HCT116 (cell line): ENCODE results near the gene TTC19. TPM values are rescaled to one million over a fixed set of nuclear protein-coding genes. Genes with fewer than 3 reads are reported as not detected.

Experiments
- ATAC-seq: fragments of 200-7000 bp; cut with Tn5 transposase; 2 replicates; pipeline ENCODE4 v1.9.1; 2020; ENCODE audit warnings: mild to moderate bottlenecking, moderate library complexity
- BruUV-seq: library from RNA; stranded (reverse); fragments of 400-500 nt; replicated peaks from 2 replicates; lab custom pipeline; 2021; lab: Mats Ljungman, UMichigan
- CTCF ChIA-PET: fragments of 300-600 bp; sonication (Branson Sonifier 250); formaldehyde crosslinking; loops from one replicate; lab custom pipeline; 2021; ENCODE audit warnings: antibody characterized with exemption; lab: Charles Lee
- POLR2A ChIA-PET: fragments of 300-600, 350-600 bp; sonication (Branson Sonifier 250); formaldehyde crosslinking; loops from one replicate; lab custom pipeline; 2021; ENCODE audit warnings: antibody characterized with exemption; lab: Charles Lee
- RAD21 ChIA-PET, 2 experiments: fragments of 300-600 bp; sonication (Branson Sonifier 250); formaldehyde crosslinking; loops; one replicate each; lab custom pipeline; 2023; ENCODE audit warnings: low total read pairs in 2 of 2; ENCODE audit not compliant: uncharacterized antibody in 2 of 2, unreplicated experiment in 2 of 2, low non-redundant PET in 1 of 2; lab: Charles Lee
- DNase-seq: peaks from one replicate; pipeline ENCODE4 v3.0.0-alpha.2; 2010; ENCODE audit warnings: low read depth, low spot score
- H2AFZ ChIP-seq: fragments of 200-600 bp; shearing (Covaris generic), sonication (generic); 2 replicates; pipeline ENCODE4 v1.6.1; 2017; ENCODE audit warnings: low read depth, mixed run types, mixed read lengths, antibody characterized with exemption, low read length; ENCODE audit not compliant: poor library complexity, severe bottlenecking
- H3K27ac ChIP-seq: 2 replicates; pipeline ENCODE4 v1.5.1; 2012; ENCODE audit warnings: low read depth, low read length
- H3K27me3 ChIP-seq: fragments of 200-600 bp; sonication (generic); 2 replicates; pipeline ENCODE4 v1.6.1; 2016; ENCODE audit warnings: mixed run types, low read length, mixed read lengths; ENCODE audit not compliant: insufficient read depth
- H3K36me3 ChIP-seq, 2 experiments: fragments of 200-500 bp in 1 of 2; fragments of 200-600 bp in 1 of 2; sonication (Bioruptor generic) in 1 of 2; sonication (generic) in 1 of 2; 2 replicates each; pipeline versions ENCODE4 v1.5.1 to v1.6.1; 2014 to 2016; ENCODE audit warnings: low read length in 2 of 2, inconsistent platforms in 1 of 2, mixed read lengths in 1 of 2, mixed run types in 1 of 2; ENCODE audit not compliant: insufficient read depth in 2 of 2, control insufficient read depth in 1 of 2
- H3K4me1 ChIP-seq, 2 experiments: fragments of 200-600 bp in 1 of 2; sonication (generic) in 1 of 2; 2 replicates each; pipeline versions ENCODE4 v1.5.1 to v1.6.1; 2012 to 2017; ENCODE audit warnings: low read length in 2 of 2, inconsistent platforms in 1 of 2, mild to moderate bottlenecking in 1 of 2, mixed read lengths in 1 of 2, mixed run types in 1 of 2, moderate library complexity in 1 of 2; ENCODE audit not compliant: insufficient read depth in 2 of 2, control insufficient read depth in 1 of 2
- H3K4me2 ChIP-seq: fragments of 200-600 bp; sonication (generic); 2 replicates; pipeline ENCODE4 v1.6.1; 2017; ENCODE audit warnings: mixed run types, low read length, mixed read lengths
- H3K4me3 ChIP-seq, 2 experiments: fragments of 200-600 bp in 1 of 2; sonication (generic) in 1 of 2; replicated peaks in 1 of 2; 2 replicates each; pipeline ENCODE4 v1.5.1; 2011 to 2016; ENCODE audit warnings: low read length in 2 of 2, control low read depth in 1 of 2, low read depth in 1 of 2, mild to moderate bottlenecking in 1 of 2, mixed read lengths in 1 of 2, mixed run types in 1 of 2
- H3K79me2 ChIP-seq: fragments of 200-600 bp; sonication (generic); 2 replicates; pipeline ENCODE4 v1.6.1; 2017; ENCODE audit warnings: mild to moderate bottlenecking, mixed run types, low read length, moderate library complexity, mixed read lengths; ENCODE audit not compliant: insufficient read depth
- H3K9ac ChIP-seq: fragments of 200-600 bp; sonication (generic); 2 replicates; pipeline ENCODE4 v1.6.1; 2016; ENCODE audit warnings: low read length, mixed read lengths
- H3K9me2 ChIP-seq: fragments of 200-600 bp; sonication (generic), shearing (Covaris generic); 2 replicates; pipeline ENCODE4 v1.6.1; 2017; ENCODE audit warnings: mixed run types, mild to moderate bottlenecking, moderate library complexity; ENCODE audit not compliant: insufficient read depth
- H3K9me3 ChIP-seq, 2 experiments: fragments of 200-500 bp in 1 of 2; fragments of 200-600 bp in 1 of 2; sonication (Bioruptor generic) in 1 of 2; sonication (generic) in 1 of 2; 2 replicates each; pipeline ENCODE4 v1.6.1; 2014 to 2017; ENCODE audit warnings: low read length in 2 of 2, mixed read lengths in 2 of 2, inconsistent platforms in 1 of 2, low read depth in 1 of 2, mild to moderate bottlenecking in 1 of 2, mixed run types in 1 of 2, moderate library complexity in 1 of 2; ENCODE audit not compliant: control insufficient read depth in 1 of 2, insufficient read depth in 1 of 2
- H4K20me1 ChIP-seq: fragments of 200-600 bp; sonication (generic), shearing (Covaris generic); 2 replicates; pipeline ENCODE4 v1.6.1; 2017; ENCODE audit warnings: mixed run types, mild to moderate bottlenecking, moderate library complexity; ENCODE audit not compliant: insufficient read depth
- ATF3 ChIP-seq: IDR thresholded peaks from 2 replicates; pipeline ENCODE4 v1.6.1; 2012
- CBX3 ChIP-seq: IDR thresholded peaks from 2 replicates; pipeline ENCODE4 v1.6.1; 2012; ENCODE audit warnings: low read depth
- CTCF ChIP-seq, 3 experiments: fragments of 200-600 bp in 1 of 3; sonication (generic) in 1 of 3; IDR thresholded peaks in 2 of 3; conservative IDR thresholded peaks in 1 of 3; 2 replicates each; pipeline ENCODE4 v1.5.1; 2012 to 2017; ENCODE audit warnings: low read depth in 2 of 3, low read length in 2 of 3, antibody characterized with exemption in 1 of 3, borderline replicate concordance in 1 of 3, control low read depth in 1 of 3, mild to moderate bottlenecking in 1 of 3, mixed read lengths in 1 of 3, mixed run types in 1 of 3, moderate library complexity in 1 of 3; ENCODE audit not compliant: insufficient read depth in 1 of 3
- EGR1 ChIP-seq: IDR thresholded peaks from 2 replicates; pipeline ENCODE4 v1.6.1; 2012; ENCODE audit warnings: low read depth
- ELF1 ChIP-seq: IDR thresholded peaks from 2 replicates; pipeline ENCODE4 v1.6.1; 2012; ENCODE audit warnings: low read depth, borderline replicate concordance
- EZH2 ChIP-seq: fragments of 200-600 bp; sonication (generic); IDR thresholded peaks from 2 replicates; pipeline ENCODE4 v1.6.1; 2017; ENCODE audit warnings: antibody characterized with exemption, mixed run types
- FOSL1 ChIP-seq: IDR thresholded peaks from 2 replicates; pipeline ENCODE4 v1.6.1; 2012; ENCODE audit warnings: low read depth
- JUND ChIP-seq: IDR thresholded peaks from 2 replicates; pipeline ENCODE4 v1.6.1; 2012
- POLR2AphosphoS5 ChIP-seq: IDR thresholded peaks from 2 replicates; pipeline ENCODE4 v1.6.1; 2011; ENCODE audit warnings: mild to moderate bottlenecking, low read depth, low read length, moderate library complexity
- RAD21 ChIP-seq: IDR thresholded peaks from 2 replicates; pipeline ENCODE4 v1.6.1; 2012; ENCODE audit warnings: low read depth, mild to moderate bottlenecking
- REST ChIP-seq: IDR thresholded peaks from 2 replicates; pipeline ENCODE4 v1.6.1; 2012; ENCODE audit warnings: low read depth
- SIN3A ChIP-seq: IDR thresholded peaks from 2 replicates; pipeline ENCODE4 v1.6.1; 2012; ENCODE audit warnings: low read depth
- SP1 ChIP-seq: IDR thresholded peaks from 2 replicates; pipeline ENCODE4 v1.6.1; 2012; ENCODE audit warnings: low read depth
- SRF ChIP-seq: IDR thresholded peaks from 2 replicates; pipeline ENCODE4 v1.6.1; 2012; ENCODE audit warnings: low read depth
- YY1 ChIP-seq: IDR thresholded peaks from 2 replicates; pipeline ENCODE4 v1.6.1; 2011; ENCODE audit warnings: low read length, low read depth, moderate library complexity, mild to moderate bottlenecking; ENCODE audit not compliant: insufficient replicate concordance; ENCODE audit errors: extremely low read depth
- ZBTB33 ChIP-seq: IDR thresholded peaks from 2 replicates; pipeline ENCODE4 v1.6.1; 2011; ENCODE audit warnings: mild to moderate bottlenecking, low read length, moderate library complexity; ENCODE audit not compliant: insufficient replicate concordance; ENCODE audit errors: extremely low read depth
- ZFX ChIP-seq: fragments of 450-650 bp; IDR thresholded peaks from 2 replicates; pipeline ENCODE4 v1.6.1; 2017
- ZNF274 ChIP-seq: fragments of 200-500 bp; sonication (Bioruptor generic); IDR thresholded peaks from 2 replicates; pipeline ENCODE4 v1.6.1; 2014; ENCODE audit warnings: mild to moderate bottlenecking, low read depth, low read length, inconsistent platforms
- intact Hi-C: fragments of 100-400 bp; cut with micrococcal nuclease; formaldehyde crosslinking; loops from 2 replicates; pipeline ENCODE4 v1.10.0; 2022
- total RNA-seq: library from RNA; stranded (reverse); gene quantifications from one replicate; pipeline ENCODE4 v1.2.1, GENCODE V29; 2021; ENCODE audit not compliant: unreplicated experiment

The TTC19 gene
- total RNA-seq, 1 experiment from 2014 or later, result 61.3 TPM

- POLR2A ChIA-PET, result no interaction called here
Measured at GRCh38 chr17:16052486-16052885, 52.9 kb downstream of the TTC19 start.

More at GRCh38 chr17:16052486-16052885, 52.9 kb downstream of the TTC19 start:
- no peak for DNase-seq
- no peak overlapping the region for H3K4me3 ChIP-seq
- no peak for ATAC-seq
- TF ChIP-seq CTCF (IDR thresholded peaks at IDR 0.05 in 2 of 3, conservative IDR thresholded peaks at IDR 0.05 in 1 of 3; ENCODE audit: borderline replicate concordance in 1 of 3, insufficient read depth in 1 of 3, low read depth in 2 of 3, low read length in 2 of 3) (no peak), ZFX (no peak), POLR2AphosphoS5 (no peak), FOSL1 (no peak), SP1 (no peak), ELF1 (no peak), ZBTB33 (no peak), JUND (no peak), ATF3 (no peak), YY1 (no peak), RAD21 (no peak), SIN3A (no peak), EZH2 (no peak), SRF (no peak), REST (no peak), EGR1 (no peak), CBX3 (no peak), ZNF274 (no peak)
- TF ChIP-seq, all 23 proteins: peak for 0
- ChIA-PET RAD21 (no interaction called here), CTCF (no interaction called here)
- H3K27me3 ChIP-seq, result no peaks in the 10 kb centered on the region
- peaks cover 3 to 15% of the 10 kb centered on the region in 2 experiments; a peak in 3 of 4 replicates for H3K36me3 ChIP-seq
- BruUV-seq, result no TSS peak
- peaks cover 0 to 9% of the 10 kb centered on the region in 2 experiments; a peak in 1 of 4 replicates for H3K4me1 ChIP-seq
- H3K79me2 ChIP-seq, result peaks cover 23% of the 10 kb centered on the region
- no peak overlapping the region for H3K9ac ChIP-seq
- no peak overlapping the region for H3K27ac ChIP-seq
- H4K20me1 ChIP-seq, result no peaks in the 10 kb centered on the region
- no peak overlapping the region for H2AFZ ChIP-seq
- no peak overlapping the region for H3K4me2 ChIP-seq
- H3K9me3 ChIP-seq, result no peaks in the 10 kb centered on the region
- intact Hi-C loops, result no loop called here
- H3K9me2 ChIP-seq, result no peaks in the 10 kb centered on the region
